ENCODE measurements around the gene NCAPD2.

The NCAPD2 gene

DNA sequence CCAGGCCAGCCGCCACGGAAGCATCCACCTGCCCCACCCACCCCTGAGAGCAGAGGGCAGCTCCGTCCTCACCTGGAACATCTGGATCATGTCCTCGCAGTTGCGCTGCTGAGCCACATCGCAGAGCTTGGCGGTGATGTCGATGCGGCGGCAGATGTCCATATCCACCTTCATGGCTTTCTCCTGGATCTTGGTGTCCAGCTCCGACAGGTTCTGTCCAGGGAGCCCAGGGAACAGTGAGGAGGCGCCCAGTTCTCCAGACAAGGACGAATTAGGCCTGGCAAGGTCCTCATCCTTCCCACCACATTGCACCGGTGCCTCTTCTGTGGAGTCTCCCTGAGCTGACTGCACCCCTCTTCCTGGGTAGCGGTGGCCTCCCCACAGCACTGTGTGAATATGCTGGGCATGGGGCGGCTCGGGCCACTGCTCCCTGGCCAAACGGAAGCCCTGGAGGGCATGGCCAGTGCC is 55.8 kb downstream of the NCAPD2 start:
- peak; percentile 73 for DNase-seq (ENCODE audit: low spot score)
- Histone ChIP-seq H3K27ac (peak overlapping the region; percentile 43 to 97), H3K4me3 (no peak overlapping the region)
- TF ChIP-seq, protein P1, sequence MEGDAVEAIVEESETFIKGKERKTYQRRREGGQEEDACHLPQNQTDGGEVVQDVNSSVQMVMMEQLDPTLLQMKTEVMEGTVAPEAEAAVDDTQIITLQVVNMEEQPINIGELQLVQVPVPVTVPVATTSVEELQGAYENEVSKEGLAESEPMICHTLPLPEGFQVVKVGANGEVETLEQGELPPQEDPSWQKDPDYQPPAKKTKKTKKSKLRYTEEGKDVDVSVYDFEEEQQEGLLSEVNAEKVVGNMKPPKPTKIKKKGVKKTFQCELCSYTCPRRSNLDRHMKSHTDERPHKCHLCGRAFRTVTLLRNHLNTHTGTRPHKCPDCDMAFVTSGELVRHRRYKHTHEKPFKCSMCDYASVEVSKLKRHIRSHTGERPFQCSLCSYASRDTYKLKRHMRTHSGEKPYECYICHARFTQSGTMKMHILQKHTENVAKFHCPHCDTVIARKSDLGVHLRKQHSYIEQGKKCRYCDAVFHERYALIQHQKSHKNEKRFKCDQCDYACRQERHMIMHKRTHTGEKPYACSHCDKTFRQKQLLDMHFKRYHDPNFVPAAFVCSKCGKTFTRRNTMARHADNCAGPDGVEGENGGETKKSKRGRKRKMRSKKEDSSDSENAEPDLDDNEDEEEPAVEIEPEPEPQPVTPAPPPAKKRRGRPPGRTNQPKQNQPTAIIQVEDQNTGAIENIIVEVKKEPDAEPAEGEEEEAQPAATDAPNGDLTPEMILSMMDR (IDR thresholded peaks at IDR 0.05) = no peak

DNA sequence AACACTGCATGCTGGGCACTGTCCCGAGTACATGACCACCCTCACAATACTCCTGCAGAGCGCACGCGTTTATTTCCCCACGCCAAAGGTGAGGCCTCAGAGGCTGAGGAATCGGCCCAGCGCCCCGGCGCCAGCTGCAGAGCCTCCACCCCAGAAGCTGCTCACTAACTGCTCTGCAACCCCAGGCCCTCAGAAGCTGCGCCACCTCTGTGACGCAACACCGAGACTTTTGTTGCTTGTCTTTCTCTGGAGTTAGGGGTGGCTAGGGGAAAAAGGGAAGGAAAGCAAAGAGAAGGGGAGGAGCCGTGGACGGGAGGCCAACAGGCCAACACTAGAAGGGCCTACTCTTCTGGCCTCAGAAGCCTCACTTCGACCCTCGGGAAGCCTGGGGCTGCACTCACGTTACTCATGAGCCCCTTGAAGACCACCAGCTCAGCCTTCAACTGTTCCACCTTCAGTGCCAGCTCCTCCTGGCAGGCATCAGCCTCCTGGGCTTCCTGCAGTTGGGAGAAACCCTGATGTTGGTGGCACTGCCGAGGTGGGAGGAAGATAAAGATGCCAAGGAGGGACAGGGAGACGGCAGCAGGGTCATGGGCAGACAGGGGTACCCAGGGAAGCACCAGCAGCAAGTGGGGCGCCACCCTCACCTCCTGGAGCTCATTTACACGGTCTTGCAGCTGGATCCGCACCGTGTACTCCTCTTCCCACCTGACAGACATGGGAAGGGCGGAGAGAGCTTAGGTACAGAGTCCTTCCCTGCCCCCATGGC is 56.6 kb downstream of the NCAPD2 start:
- peak overlapping the region; percentile 91 to 97 for H3K27ac ChIP-seq
- peak overlapping the region; percentile 96 for H3K4me3 ChIP-seq
- DNase-seq (ENCODE audit: low spot score) = peak; percentile 72
- TF ChIP-seq, protein P1 (IDR thresholded peaks at IDR 0.05) = no peak

DNA sequence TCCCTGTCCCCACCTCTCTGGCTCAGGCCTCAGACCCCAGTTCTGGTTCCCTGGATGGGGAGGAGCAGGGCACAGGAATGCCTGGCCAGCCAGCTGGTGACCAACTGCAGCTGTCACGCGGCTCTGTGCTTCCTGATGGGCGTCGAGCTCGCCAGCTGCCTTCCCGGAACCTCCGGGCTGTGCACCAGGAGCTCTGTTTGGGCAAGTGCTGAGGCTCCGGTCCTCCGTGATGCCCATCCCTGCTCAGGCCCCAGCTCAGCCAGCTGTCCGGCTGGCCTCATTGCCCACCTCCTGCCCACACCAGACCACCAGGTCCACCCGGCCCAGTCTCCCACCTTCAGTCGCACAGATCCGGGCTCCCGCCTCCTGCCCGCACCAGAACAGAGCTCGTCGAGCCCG is 57.2 kb downstream of the NCAPD2 start:
- peak; percentile 89 for DNase-seq (ENCODE audit: low spot score)
- H3K27ac ChIP-seq = peak overlapping the region; percentile 91 to 97
- H3K4me3 ChIP-seq = peak overlapping the region; percentile 96
- TF ChIP-seq, protein P1 (IDR thresholded peaks at IDR 0.05) = no peak

DNA sequence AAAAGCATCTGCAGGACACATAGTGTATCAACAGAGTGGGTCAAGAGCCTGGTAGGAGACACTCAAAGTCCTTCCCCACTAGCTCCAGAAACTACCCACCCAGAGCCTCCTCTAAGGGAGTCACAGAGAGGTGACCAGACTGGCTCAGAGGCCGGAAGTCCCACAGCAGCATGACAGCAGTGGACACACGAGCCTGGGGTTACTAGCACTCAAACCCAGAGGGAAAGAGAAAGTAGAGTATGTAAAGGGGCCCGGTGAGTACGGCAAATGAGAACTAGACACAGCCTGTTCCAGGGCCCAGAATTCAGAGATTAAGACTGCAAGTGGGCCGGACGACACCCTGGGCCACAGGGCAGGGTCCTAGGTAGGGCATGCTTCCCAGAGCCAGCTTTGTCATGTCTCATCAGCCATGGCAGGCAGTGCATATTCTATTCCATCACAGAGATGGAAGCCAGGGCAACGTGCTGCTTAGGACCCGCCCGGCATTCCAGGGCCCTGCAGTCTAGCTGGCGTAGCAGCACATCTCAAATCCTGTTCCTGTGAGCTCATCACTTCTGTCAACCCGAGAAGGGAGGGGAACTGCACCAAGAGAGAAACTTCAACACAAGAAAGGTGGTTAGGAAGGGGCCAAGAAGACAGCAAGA is 57.7 kb downstream of the NCAPD2 start:
- peak; percentile 79 for DNase-seq (ENCODE audit: low spot score)

DNA sequence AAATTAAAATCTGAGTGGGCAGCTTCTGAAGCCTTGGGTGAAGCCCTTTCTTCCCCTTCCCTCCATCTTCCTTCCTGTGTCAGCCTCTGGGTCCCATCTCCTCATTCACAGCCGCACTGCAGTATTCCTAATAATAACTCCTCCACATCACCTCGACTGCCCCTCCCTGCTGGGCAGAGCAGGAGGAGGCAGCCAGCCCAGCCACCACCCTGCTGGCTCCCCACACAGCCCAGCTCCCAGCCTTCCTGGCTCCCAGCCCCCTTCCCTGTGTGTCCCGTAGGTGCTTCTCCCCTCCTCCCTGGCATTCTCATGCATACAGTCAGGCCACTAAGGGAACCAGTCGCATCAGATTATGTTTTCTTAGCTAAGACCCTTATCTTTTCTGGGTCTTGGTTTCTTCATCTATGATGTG is 58.2 kb downstream of the NCAPD2 start:
- Histone ChIP-seq H3K27ac (peak overlapping the region; percentile 91 to 97), H3K4me3 (peak overlapping the region; percentile 96)
- peak; percentile 87 for DNase-seq (ENCODE audit: low spot score)
- TF ChIP-seq, protein P1 (IDR thresholded peaks at IDR 0.05) = no peak

More for the DNA sequence above, 57.7 kb downstream of the NCAPD2 start:
- H3K27ac ChIP-seq = peak overlapping the region; percentile 91 to 97
- H3K4me3 ChIP-seq = peak overlapping the region; percentile 96
- TF ChIP-seq, protein P1 (IDR thresholded peaks at IDR 0.05) = no peak

DNA sequence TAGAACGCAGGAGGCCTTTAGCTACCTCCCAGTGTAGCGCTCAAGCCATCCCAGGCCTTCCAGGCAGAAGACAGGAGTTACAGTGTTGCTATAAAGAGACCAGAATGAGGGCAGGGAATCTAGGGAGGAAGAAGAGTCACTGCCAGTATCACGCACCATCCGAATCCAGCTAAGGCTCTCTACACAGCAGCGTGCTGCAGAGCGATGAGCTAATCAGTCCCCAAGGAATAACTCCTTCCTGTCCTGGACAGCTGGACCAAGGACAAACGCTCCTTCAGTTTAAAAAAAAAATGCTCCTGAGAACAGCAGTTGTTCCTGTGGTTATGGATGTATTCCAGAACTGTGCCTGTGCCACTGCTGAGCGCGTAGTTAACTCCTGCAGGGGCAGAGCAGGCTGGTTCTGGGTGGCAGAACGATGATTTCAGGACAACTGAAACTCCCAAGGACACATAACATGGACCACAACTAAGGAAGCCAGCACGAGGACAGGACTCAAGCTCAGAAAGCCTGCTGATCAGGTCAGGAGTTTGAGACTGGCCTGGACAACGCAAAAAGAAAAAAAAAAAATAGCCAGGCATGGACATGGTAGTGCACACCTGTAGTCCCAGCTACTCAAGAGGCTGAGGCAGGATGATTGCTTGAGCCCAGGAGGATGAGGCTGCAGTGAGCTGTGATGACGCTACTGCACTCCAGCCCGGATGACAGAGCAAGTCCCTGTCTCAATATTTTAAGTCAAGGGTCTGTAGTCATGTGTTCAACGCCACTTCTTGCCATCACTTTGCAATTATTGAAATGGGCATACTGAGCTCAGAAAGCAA is 59.4 kb downstream of the NCAPD2 start:
- TF ChIP-seq, protein P1 (IDR thresholded peaks at IDR 0.05) = no peak
- peak; percentile 79 for DNase-seq (ENCODE audit: low spot score)
- Histone ChIP-seq H3K27ac (peak overlapping the region; percentile 91 to 97), H3K4me3 (peak overlapping the region; percentile 96)
